HepG2 (cell line): ENCODE measurements around the gene STRBP. TPM values are rescaled to one million over a fixed set of nuclear protein-coding genes. Genes with fewer than 3 reads are reported as not detected.

Experiments
- CCDC6 ChIP-seq: sonication (generic); formaldehyde crosslinking; IDR thresholded peaks from 2 replicates; pipeline ENCODE4 v1.8.1; 2022; ENCODE audit warnings: mild to moderate bottlenecking, missing genetic modification reagents, moderate library complexity
- CREB3 ChIP-seq: sonication (generic); formaldehyde crosslinking; IDR thresholded peaks from 2 replicates; pipeline ENCODE4 v1.5.0; 2020; ENCODE audit warnings: missing genetic modification reagents
- GATAD2A ChIP-seq: IDR thresholded peaks from 2 replicates; pipeline ENCODE4 v1.6.1; 2016
- GFI1 ChIP-seq: sonication (generic); formaldehyde crosslinking; IDR thresholded peaks from 2 replicates; pipeline ENCODE4 v1.5.0; 2020; ENCODE audit warnings: missing genetic modification reagents, mild to moderate bottlenecking, borderline replicate concordance
- HOXD1 ChIP-seq: sonication (generic); formaldehyde crosslinking; IDR thresholded peaks from 2 replicates; pipeline ENCODE4 v1.5.0; 2020; ENCODE audit warnings: missing genetic modification reagents
- IRF9 ChIP-seq: sonication (generic); formaldehyde crosslinking; IDR thresholded peaks from 2 replicates; pipeline ENCODE4 v1.8.0; 2022; ENCODE audit warnings: missing genetic modification reagents, mild to moderate bottlenecking, borderline replicate concordance
- KLF13 ChIP-seq: sonication (generic); formaldehyde crosslinking; IDR thresholded peaks from 2 replicates; pipeline ENCODE4 v1.4.0; 2020; ENCODE audit warnings: mild to moderate bottlenecking, missing genetic modification reagents
- KLF6 ChIP-seq: IDR thresholded peaks from 2 replicates; pipeline ENCODE4 v1.8.0; 2016; ENCODE audit warnings: missing biosample characterization, missing genetic modification reagents
- MIER2 ChIP-seq: IDR thresholded peaks from 2 replicates; pipeline ENCODE4 v1.6.1; 2016; ENCODE audit warnings: missing biosample characterization, missing genetic modification reagents
- NAIF1 ChIP-seq: sonication (generic); formaldehyde crosslinking; IDR thresholded peaks from 2 replicates; pipeline ENCODE4 v1.5.0; 2020; ENCODE audit warnings: mild to moderate bottlenecking, missing genetic modification reagents, borderline replicate concordance
- RBM22 ChIP-seq: fragments of 200-400 bp; formaldehyde crosslinking; optimal IDR thresholded peaks from 2 replicates; pipeline ENCODE3; 2017; ENCODE audit warnings: mild to moderate bottlenecking, low read length, moderate library complexity
- SAP130 ChIP-seq: IDR thresholded peaks from 2 replicates; pipeline ENCODE4 v1.6.1; 2016; ENCODE audit warnings: low read depth
- SRF ChIP-seq: IDR thresholded peaks from 2 replicates; pipeline ENCODE4 v1.6.1; 2011; ENCODE audit warnings: mild to moderate bottlenecking, low read depth, low read length, moderate library complexity
- TOPORS ChIP-seq: sonication (generic); formaldehyde crosslinking; IDR thresholded peaks from 2 replicates; pipeline ENCODE4 v1.8.0; 2023; ENCODE audit warnings: mild to moderate bottlenecking, missing genetic modification reagents
- ZFP1 ChIP-seq: IDR thresholded peaks from 2 replicates; pipeline ENCODE4 v1.6.1; 2016
- ZFP36L2 ChIP-seq: sonication (generic); formaldehyde crosslinking; IDR thresholded peaks from 2 replicates; pipeline ENCODE4 v1.4.0; 2020; ENCODE audit warnings: missing genetic modification reagents
- ZFP90 ChIP-seq: sonication (generic); formaldehyde crosslinking; IDR thresholded peaks from 2 replicates; pipeline ENCODE4 v1.8.0; 2022; ENCODE audit warnings: missing genetic modification reagents, mild to moderate bottlenecking, inconsistent platforms, borderline replicate concordance
- ZHX2 ChIP-seq, 2 experiments: sonication (generic) in 1 of 2; formaldehyde crosslinking in 1 of 2; IDR thresholded peaks; 2 replicates each; pipeline versions ENCODE4 v1.6.1 to v1.9.0; 2014 to 2022; ENCODE audit warnings: antibody characterized with exemption in 1 of 2, borderline replicate concordance in 1 of 2, inconsistent platforms in 1 of 2, low read depth in 1 of 2, missing genetic modification reagents in 1 of 2
- ZNF430 ChIP-seq: sonication (generic); formaldehyde crosslinking; IDR thresholded peaks from 2 replicates; pipeline ENCODE4 v1.9.0; 2021; ENCODE audit warnings: mild to moderate bottlenecking, missing genetic modification reagents
- ZNF441 ChIP-seq: sonication (generic); formaldehyde crosslinking; IDR thresholded peaks from 2 replicates; pipeline ENCODE4 v1.7.0; 2021; ENCODE audit warnings: missing genetic modification reagents, borderline replicate concordance
- ZNF510 ChIP-seq: sonication (generic); formaldehyde crosslinking; IDR thresholded peaks from 2 replicates; pipeline ENCODE4 v1.4.0; 2020; ENCODE audit warnings: low read depth, mild to moderate bottlenecking, missing genetic modification reagents
- ZNF556 ChIP-seq: sonication (generic); formaldehyde crosslinking; IDR thresholded peaks from 2 replicates; pipeline ENCODE4 v1.4.0; 2020; ENCODE audit warnings: mild to moderate bottlenecking, missing genetic modification reagents, borderline replicate concordance
- ZNF629 ChIP-seq: sonication (generic); formaldehyde crosslinking; conservative IDR thresholded peaks from 2 replicates; pipeline ENCODE4 v1.5.0; 2020; ENCODE audit warnings: missing genetic modification reagents
- polyA plus RNA-seq, 8 experiments: library from polyadenylated mRNA; depleted of rRNA in 3 of 8; stranded (reverse) in 7 of 8; unstranded in 1 of 8; fragments of >200 nt; fragmentation: Illumina TruSeq in 4 of 8; extraction: Trizol in 4 of 8; gene quantifications; 2 replicates each; pipeline versions ENCODE4 v1.2.1 to v1.2.3, GENCODE V29; 2011 to 2016; ENCODE audit warnings: low read depth in 4 of 8, missing spikeins in 1 of 8, mixed read lengths in 1 of 8; ENCODE audit not compliant: insufficient read depth in 1 of 8
- total RNA-seq, 5 experiments: library from RNA; depleted of rRNA; stranded (reverse); fragments of >200 nt; fragmentation: Illumina TruSeq; extraction: Trizol; gene quantifications; 2 replicates each; pipeline ENCODE4 v1.2.3, GENCODE V29; 2016; ENCODE audit warnings: low read depth in 1 of 5

STRBP gene
- total and polyA plus RNA-seq, 2 of the 13 experiments (the other 11 are each of a cell fraction or from before 2014, with no cell fraction given) = 14.5 to 38.5 TPM

GRCh38 chr9:123268465-123269259 lies at the start of gene STRBP (continued):
- no peak for TF ChIP-seq ZHX2 (IDR thresholded peaks at IDR 0.05; ENCODE audit: low read depth)
- peak; percentile 46; the same call in 1 of the 2 replicates for TF ChIP-seq ZHX2 (CRISPR knock-in tag; IDR thresholded peaks at IDR 0.05; ENCODE audit: borderline replicate concordance)
- TF ChIP-seq GATAD2A (CRISPR knock-in tag) = 0 out of 2 replicates have a peak, but pooled peaks have one; percentile 11
- TF ChIP-seq ZFP36L2 (CRISPR knock-in tag) = no peak
- TF ChIP-seq SRF = no peak
- TF ChIP-seq ZNF430 (CRISPR knock-in tag) = no peak
- TF ChIP-seq ZNF556 (CRISPR knock-in tag) = no peak
- TF ChIP-seq ZNF441 (CRISPR knock-in tag) = peak; percentile 41; the same call in 1 of the 2 replicates
- no peak for TF ChIP-seq ZNF510 (CRISPR knock-in tag)
- TF ChIP-seq KLF13 (CRISPR knock-in tag) = no peak
- peak; percentile 69 for TF ChIP-seq SAP130 (CRISPR knock-in tag)
- TF ChIP-seq HOXD1 (CRISPR knock-in tag) = no peak
- no peak for TF ChIP-seq MIER2 (CRISPR knock-in tag)
- TF ChIP-seq NAIF1 (CRISPR knock-in tag) = peak; percentile 100
- peak; percentile 74; the same call in 1 of the 2 replicates for TF ChIP-seq CCDC6 (CRISPR knock-in tag)
- peak; percentile 52; the same call in 1 of the 2 replicates for TF ChIP-seq TOPORS
- no peak for TF ChIP-seq IRF9 (CRISPR knock-in tag)
- TF ChIP-seq ZFP1 (CRISPR knock-in tag) = no peak
- TF ChIP-seq ZNF629 = peak; percentile 76
- TF ChIP-seq RBM22 = no peak
- no peak for TF ChIP-seq GFI1 (CRISPR knock-in tag)
- peak; percentile 53; the same call in 1 of the 2 replicates for TF ChIP-seq ZFP90 (CRISPR knock-in tag)
- no peak for TF ChIP-seq KLF6 (CRISPR knock-in tag)
- 0 out of 2 replicates have a peak, but pooled peaks have one; percentile 42 for TF ChIP-seq CREB3
